B cell (primary cell): Measurements from ENCODE around the gene IGSF8. TPM values are rescaled to one million over a fixed set of nuclear protein-coding genes. Genes with fewer than 3 reads are reported as not detected.

ENCODE experiments used
- ATAC-seq: fragments of 200-7000 bp; cut with Tn5 transposase; one replicate; pipeline ENCODE4 v1.10.0; 2021; ENCODE audit warnings: low read depth, mild to moderate bottlenecking, moderate number of reproducible peaks, moderate library complexity
- CTCF ChIA-PET: fragments of 350-600 bp; sonication (Branson Sonifier 250); formaldehyde crosslinking; loops from one replicate; lab custom pipeline; 2021; ENCODE audit warnings: antibody characterized with exemption, inconsistent platforms; lab: Charles Lee
- POLR2A ChIA-PET: fragments of 350-600 bp; sonication (Branson Sonifier 250); formaldehyde crosslinking; loops from one replicate; lab custom pipeline; 2021; ENCODE audit warnings: antibody characterized with exemption; lab: Charles Lee
- DNase-seq: peaks from one replicate; pipeline ENCODE4 v3.0.0; 2013
- H2AFZ ChIP-seq: 2 replicates; pipeline ENCODE4 v1.6.1; 2012; ENCODE audit warnings: mild to moderate bottlenecking, low read depth, low read length; ENCODE audit not compliant: insufficient read depth, poor library complexity, severe bottlenecking
- H3K27ac ChIP-seq, 2 donors: 1 replicate in 1 of 2; 2 replicates in 1 of 2; pipeline ENCODE4 v1.5.1; 2012 to 2013; ENCODE audit warnings: low read length in 2 of 2, mild to moderate bottlenecking in 2 of 2, moderate library complexity in 1 of 2
- H3K27me3 ChIP-seq, 4 experiments: fragments of 200-600 bp in 1 of 4; sonication (generic) in 1 of 4; replicated peaks in 1 of 4; 1 replicate in 2 of 4; 2 replicates in 2 of 4; pipeline versions ENCODE4 v1.6.1 to v1.7.0; 2013 to 2016; ENCODE audit warnings: low read length in 3 of 4, mild to moderate bottlenecking in 2 of 4, mixed read lengths in 1 of 4, moderate library complexity in 1 of 4; ENCODE audit not compliant: insufficient read depth in 4 of 4, control insufficient read depth in 3 of 4; ENCODE audit errors: control extremely low read depth in 1 of 4
- H3K36me3 ChIP-seq, 2 experiments: replicated peaks in 1 of 2; 1 replicate in 1 of 2; 2 replicates in 1 of 2; pipeline versions ENCODE4 v1.6.1 to v1.7.1; 2013; ENCODE audit warnings: low read length in 1 of 2; ENCODE audit not compliant: insufficient read depth in 2 of 2, control insufficient read depth in 1 of 2; ENCODE audit errors: control extremely low read depth in 1 of 2, extremely low read depth in 1 of 2
- H3K4me1 ChIP-seq, 2 donors: fragments of 200-600 bp in 1 of 2; sonication (generic) in 1 of 2; 1 replicate in 1 of 2; 2 replicates in 1 of 2; pipeline versions ENCODE4 v1.5.1 to v1.6.1; 2013 to 2017; ENCODE audit warnings: low read length in 2 of 2; ENCODE audit not compliant: control insufficient read depth in 2 of 2, insufficient read depth in 2 of 2
- H3K4me2 ChIP-seq: replicated peaks from 2 replicates; pipeline ENCODE3; 2012; ENCODE audit warnings: mild to moderate bottlenecking, low read depth, low read length; ENCODE audit not compliant: poor library complexity, severe bottlenecking
- H3K4me3 ChIP-seq, 5 experiments: fragments of 200-600 bp in 1 of 5; sonication (generic) in 1 of 5; 1 replicate in 3 of 5; 2 replicates in 2 of 5; pipeline versions ENCODE4 v1.5.1 to v1.7.0; 2011 to 2016; ENCODE audit warnings: low read length in 4 of 5, mild to moderate bottlenecking in 4 of 5, low read depth in 2 of 5, control low read depth in 1 of 5, moderate library complexity in 1 of 5; ENCODE audit not compliant: insufficient read depth in 1 of 5; ENCODE audit errors: control extremely low read depth in 1 of 5, extremely low read depth in 1 of 5
- H3K79me2 ChIP-seq: fragments of 200-600 bp; sonication (generic); one replicate; pipeline ENCODE4 v1.6.0; 2016; ENCODE audit warnings: low read length; ENCODE audit not compliant: control insufficient read depth, insufficient read depth
- H3K9ac ChIP-seq: fragments of 200-600 bp; sonication (generic); 2 replicates; pipeline ENCODE4 v1.6.1; 2017; ENCODE audit warnings: mild to moderate bottlenecking, low read length, moderate library complexity
- H3K9me3 ChIP-seq, 3 donors: one replicate each; pipeline versions ENCODE4 v1.6.1 to v1.7.1; 2013; ENCODE audit warnings: low read length in 2 of 3; ENCODE audit not compliant: control insufficient read depth in 2 of 3, insufficient read depth in 1 of 3; ENCODE audit errors: control extremely low read depth in 1 of 3
- H4K20me1 ChIP-seq: 2 replicates; pipeline ENCODE4 v1.6.0; 2012; ENCODE audit warnings: mild to moderate bottlenecking, low read length; ENCODE audit not compliant: insufficient read depth, control insufficient read depth, poor library complexity, severe bottlenecking
- H3K27ac Mint-ChIP-seq: one replicate; pipeline ENCODE4 v1.8.0; 2021; ENCODE audit warnings: mixed read lengths
- H3K27me3 Mint-ChIP-seq: one replicate; pipeline ENCODE4 v1.8.0; 2021; ENCODE audit warnings: mixed read lengths
- H3K4me1 Mint-ChIP-seq: one replicate; pipeline ENCODE4 v1.8.0; 2021; ENCODE audit warnings: mixed read lengths
- H3K4me3 Mint-ChIP-seq: one replicate; pipeline ENCODE4 v1.8.0; 2021; ENCODE audit warnings: mixed read lengths
- H3K9me3 Mint-ChIP-seq: one replicate; pipeline ENCODE4 v1.8.0; 2022; ENCODE audit warnings: mixed read lengths; ENCODE audit not compliant: insufficient read depth
- CTCF ChIP-seq: fragments of 200-600 bp; IDR thresholded peaks from one replicate; pipeline ENCODE4 v1.8.0; 2022; ENCODE audit warnings: antibody characterized with exemption, mild to moderate bottlenecking
- EZH2 ChIP-seq: IDR thresholded peaks from 2 replicates; pipeline ENCODE4 v1.6.1; 2012; ENCODE audit warnings: borderline replicate concordance, low read depth, mild to moderate bottlenecking, moderate library complexity, low read length; ENCODE audit not compliant: insufficient read depth, poor library complexity, severe bottlenecking
- WGBS: methylation state at CpG from one replicate; pipeline ENCODE4 v1.1.5; 2013; ENCODE audit warnings: missing lambda C conversion rate; ENCODE audit not compliant: insufficient coverage; 5-methylcytosine and 5-hydroxymethylcytosine counted together
- intact Hi-C: fragments of 100-400 bp; cut with micrococcal nuclease; formaldehyde crosslinking; loops from one replicate; pipeline ENCODE4 v1.10.0; 2022
- polyA plus RNA-seq: library from polyadenylated mRNA; depleted of rRNA; stranded (reverse); fragments of >200 nt; gene quantifications from 2 replicates; pipeline ENCODE4 v1.2.3, GENCODE V29; 2012
- total RNA-seq, 2 donors: library from RNA; stranded (reverse); fragments of 120-200 nt in 1 of 2; gene quantifications; 1 replicate in 1 of 2; 2 replicates in 1 of 2; pipeline versions ENCODE4 v1.2.3 to v1.2.4, GENCODE V29; 2013 to 2022

Gene IGSF8
- total and polyA plus RNA-seq, 2 donors (not counting 1 experiment from before 2014, with no cell fraction given) = 37.2 to 56.0 TPM

- no peak for TF ChIP-seq CTCF
- TF ChIP-seq EZH2 = no peak
- Mint-ChIP-seq H3K27me3 (peaks cover 60% of the 10 kb centered on the region), H3K4me3 (peak within 1 kb of the TSS; percentile 90), H3K9me3 (no peaks in the 10 kb centered on the region), H3K4me1 (peaks cover 12% of the 10 kb centered on the region), H3K27ac (no peak within 1 kb of the TSS)
- H3K4me3 ChIP-seq = peak within 1 kb of the TSS in 4 of 5 experiments; percentile 48 to 63 (median 60)
- peaks cover 11 to 12% of the 10 kb centered on the region in 2 donors for H3K4me1 ChIP-seq
- ChIA-PET CTCF (interaction anchor here (0.7 to 3.7 kb wide), 5 partner anchors 9 to 32 kb away, joined by 3 to 27 read pairs (median 5); no protein-coding TSS in a partner anchor), POLR2A (interaction anchor here (0.6 kb wide), 1 partner anchor 131 kb away, joined by 3 read pairs; no protein-coding TSS in a partner anchor)
- ATAC-seq (no peak), DNase-seq (no peak)
- peak within 1 kb of the TSS; percentile 87 for H3K4me2 ChIP-seq
- intact Hi-C loops = loop anchor here (2.0 kb wide), 2 partner anchors 23 to 29 kb away; partner anchors contain the start of gene IGSF8
- H4K20me1 ChIP-seq = no peaks in the 10 kb centered on the region
- H3K27me3 ChIP-seq = peaks cover 0 to 35% (median 20%) of the 10 kb centered on the region in 4 experiments
- no peaks in the 10 kb centered on the region for H3K79me2 ChIP-seq
- WGBS = 15% methylated on average over 32 of the region's 32 CpGs
- no peaks in the 10 kb centered on the region for H3K36me3 ChIP-seq
- H3K9ac ChIP-seq = peak within 1 kb of the TSS; percentile 62
- no peak within 1 kb of the TSS for H3K27ac ChIP-seq
- peak within 1 kb of the TSS; percentile 77 for H2AFZ ChIP-seq
- H3K9me3 ChIP-seq = no peaks in the 10 kb centered on the region
Observed at GRCh38 chr1:160069460-160070231, 28.8 kb downstream of the IGSF8 start, which contains the start of gene KCNJ10. Gene KCNJ10, minus strand, starts transcription at chr1:160070160. Its CDS starts 27,628 bp downstream, at chr1:160042532.

GRCh38 chr1:160068225-160068624, 30.2 kb downstream of the IGSF8 start:
- intact Hi-C loops = no loop called here
- Mint-ChIP-seq H3K4me1 (peaks cover 12% of the 10 kb centered on the region), H3K27me3 (peaks cover 57% of the 10 kb centered on the region), H3K4me3 (no peak overlapping the region), H3K27ac (no peak overlapping the region), H3K9me3 (no peaks in the 10 kb centered on the region)
- H3K4me1 ChIP-seq = peaks cover 11 to 12% of the 10 kb centered on the region in 2 donors
- DNase-seq (no peak), ATAC-seq (no peak)
- CTCF ChIA-PET = interaction anchor here (1.0 to 2.1 kb wide), 4 partner anchors 10 to 22 kb away, joined by 3 to 7 read pairs (median 6); partner anchors contain the start of gene KCNJ9
- H3K9ac ChIP-seq = no peak overlapping the region
- POLR2A ChIA-PET = no interaction called here
- WGBS = 68% methylated on average over 3 of the region's 5 CpGs
- H4K20me1 ChIP-seq = no peaks in the 10 kb centered on the region
- H3K4me3 ChIP-seq = no peak overlapping the region
- no peak overlapping the region for H3K27ac ChIP-seq
- no peaks in the 10 kb centered on the region for H3K36me3 ChIP-seq
- no peaks in the 10 kb centered on the region for H3K9me3 ChIP-seq
- no peak overlapping the region for H2AFZ ChIP-seq
- peaks cover 0 to 35% (median 20%) of the 10 kb centered on the region in 4 experiments for H3K27me3 ChIP-seq
- H3K79me2 ChIP-seq = no peaks in the 10 kb centered on the region
- no peak overlapping the region for H3K4me2 ChIP-seq
- TF ChIP-seq CTCF = no peak
- no peak for TF ChIP-seq EZH2
